ENCODE measurements around the gene DKKL1. TPM values are rescaled to one million over a fixed set of nuclear protein-coding genes. Genes with fewer than 3 reads are reported as not detected.

The DKKL1 gene
- total RNA-seq, 1 donor: 0.36 TPM

DNA sequence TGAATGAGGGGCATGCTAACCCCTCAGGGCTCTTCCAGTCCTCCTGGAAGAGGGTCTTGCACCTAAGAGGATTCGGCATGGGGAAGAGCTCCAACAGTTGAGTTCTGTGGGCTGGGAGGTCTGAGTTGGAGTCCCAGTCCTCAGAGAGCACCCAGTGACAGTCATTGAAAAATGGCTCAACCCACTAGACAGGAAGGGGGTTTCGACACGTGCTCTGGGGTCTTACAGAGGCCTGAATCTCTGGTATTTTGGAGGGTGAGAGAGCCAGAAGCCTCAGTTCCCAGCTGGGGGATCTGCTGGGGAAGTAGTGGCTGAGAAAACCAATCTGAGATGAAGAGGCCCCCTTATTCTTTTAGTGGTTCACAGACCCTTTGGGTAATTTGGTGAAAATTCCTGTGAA, 50.6 kb downstream of the DKKL1 start:
- peaks cover 12% of the 10 kb centered on the region for H3K4me1 ChIP-seq (ENCODE audit: insufficient read depth, low read length)
- DNase-seq (ENCODE audit: insufficient read length, low spot score, missing footprints): peak; percentile 41
- H3K36me3 ChIP-seq (ENCODE audit: insufficient read depth, low read length): no peaks in the 10 kb centered on the region
- H3K4me2 ChIP-seq (ENCODE audit: insufficient read depth, low read length): no peak overlapping the region
- H4K20me1 ChIP-seq (ENCODE audit: insufficient read depth, low read length): no peaks in the 10 kb centered on the region
- H3K79me2 ChIP-seq (ENCODE audit: insufficient read depth, low read length): no peaks in the 10 kb centered on the region
- H3K27ac ChIP-seq (ENCODE audit: low read depth, low read length): no peak overlapping the region
- peaks cover 19% of the 10 kb centered on the region for H3K27me3 ChIP-seq (ENCODE audit: insufficient read depth, low read length)
- TF ChIP-seq, protein P1, sequence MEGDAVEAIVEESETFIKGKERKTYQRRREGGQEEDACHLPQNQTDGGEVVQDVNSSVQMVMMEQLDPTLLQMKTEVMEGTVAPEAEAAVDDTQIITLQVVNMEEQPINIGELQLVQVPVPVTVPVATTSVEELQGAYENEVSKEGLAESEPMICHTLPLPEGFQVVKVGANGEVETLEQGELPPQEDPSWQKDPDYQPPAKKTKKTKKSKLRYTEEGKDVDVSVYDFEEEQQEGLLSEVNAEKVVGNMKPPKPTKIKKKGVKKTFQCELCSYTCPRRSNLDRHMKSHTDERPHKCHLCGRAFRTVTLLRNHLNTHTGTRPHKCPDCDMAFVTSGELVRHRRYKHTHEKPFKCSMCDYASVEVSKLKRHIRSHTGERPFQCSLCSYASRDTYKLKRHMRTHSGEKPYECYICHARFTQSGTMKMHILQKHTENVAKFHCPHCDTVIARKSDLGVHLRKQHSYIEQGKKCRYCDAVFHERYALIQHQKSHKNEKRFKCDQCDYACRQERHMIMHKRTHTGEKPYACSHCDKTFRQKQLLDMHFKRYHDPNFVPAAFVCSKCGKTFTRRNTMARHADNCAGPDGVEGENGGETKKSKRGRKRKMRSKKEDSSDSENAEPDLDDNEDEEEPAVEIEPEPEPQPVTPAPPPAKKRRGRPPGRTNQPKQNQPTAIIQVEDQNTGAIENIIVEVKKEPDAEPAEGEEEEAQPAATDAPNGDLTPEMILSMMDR (IDR thresholded peaks at IDR 0.05; ENCODE audit: extremely low read depth, low read depth, low read length): no peak
- H3K9me3 ChIP-seq (ENCODE audit: low read depth, low read length): no peaks in the 10 kb centered on the region
- no peak overlapping the region for H2AFZ ChIP-seq (ENCODE audit: low read length)
- H3K4me3 ChIP-seq (ENCODE audit: insufficient read depth, low read length): no peak overlapping the region

DNA sequence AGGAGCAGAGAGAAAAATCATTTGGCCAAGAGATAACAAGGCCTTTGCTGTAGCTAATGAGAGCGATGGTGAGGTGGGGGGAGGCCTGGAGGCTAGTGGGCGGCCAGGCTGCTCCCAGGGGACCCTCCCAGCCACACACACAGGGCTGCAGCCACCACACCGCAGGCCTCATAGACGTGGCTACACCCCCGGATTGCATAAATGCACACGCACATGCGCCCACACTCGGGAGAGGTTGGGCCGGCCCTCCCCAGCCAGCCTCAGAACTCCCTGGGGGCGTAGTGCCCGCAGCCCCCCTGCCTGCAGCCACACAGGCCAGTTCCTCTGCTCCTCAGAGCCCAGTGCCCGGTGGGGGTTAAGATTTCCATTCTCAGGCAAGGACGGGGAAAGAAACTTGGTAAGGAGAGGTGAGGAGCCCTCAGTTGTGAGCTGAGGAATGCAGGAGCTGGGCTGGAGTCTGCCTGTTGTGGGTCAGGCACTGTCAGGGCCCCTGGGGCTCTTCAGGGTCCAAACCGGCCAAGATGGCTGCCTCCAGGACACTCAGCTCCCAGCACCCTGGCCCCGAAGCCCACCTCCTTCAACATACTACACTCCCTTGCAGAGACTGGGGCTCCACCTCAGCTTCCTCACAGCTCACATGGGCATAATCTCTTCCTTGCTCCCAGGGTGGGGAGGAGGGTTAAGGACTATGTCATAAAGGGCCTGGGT, 51.6 kb downstream of the DKKL1 start:
- H3K9me3 ChIP-seq (ENCODE audit: low read depth, low read length): no peaks in the 10 kb centered on the region
- TF ChIP-seq, protein P1 (IDR thresholded peaks at IDR 0.05; ENCODE audit: extremely low read depth, low read depth, low read length): no peak
- H3K27ac ChIP-seq (ENCODE audit: low read depth, low read length): peak overlapping the region; percentile 27
- peaks cover 12% of the 10 kb centered on the region for H3K4me1 ChIP-seq (ENCODE audit: insufficient read depth, low read length)
- no peaks in the 10 kb centered on the region for H4K20me1 ChIP-seq (ENCODE audit: insufficient read depth, low read length)
- no peaks in the 10 kb centered on the region for H3K36me3 ChIP-seq (ENCODE audit: insufficient read depth, low read length)
- no peak overlapping the region for H3K4me3 ChIP-seq (ENCODE audit: insufficient read depth, low read length)
- peak; percentile 97 for DNase-seq (ENCODE audit: insufficient read length, low spot score, missing footprints)
- H2AFZ ChIP-seq (ENCODE audit: low read length): peak overlapping the region; percentile 66
- H3K79me2 ChIP-seq (ENCODE audit: insufficient read depth, low read length): no peaks in the 10 kb centered on the region
- H3K4me2 ChIP-seq (ENCODE audit: insufficient read depth, low read length): peak overlapping the region; percentile 27
- H3K27me3 ChIP-seq (ENCODE audit: insufficient read depth, low read length): peaks cover 29% of the 10 kb centered on the region

GRCh38 chr19:49415810-49416200, 52.1 kb downstream of the DKKL1 start:
- no peak overlapping the region for H2AFZ ChIP-seq (ENCODE audit: low read length)
- H3K9me3 ChIP-seq (ENCODE audit: low read depth, low read length): no peaks in the 10 kb centered on the region
- H3K27ac ChIP-seq (ENCODE audit: low read depth, low read length): no peak overlapping the region
- peaks cover 34% of the 10 kb centered on the region for H3K27me3 ChIP-seq (ENCODE audit: insufficient read depth, low read length)
- H4K20me1 ChIP-seq (ENCODE audit: insufficient read depth, low read length): no peaks in the 10 kb centered on the region
- TF ChIP-seq, protein P1 (IDR thresholded peaks at IDR 0.05; ENCODE audit: extremely low read depth, low read depth, low read length): no peak
- no peaks in the 10 kb centered on the region for H3K36me3 ChIP-seq (ENCODE audit: insufficient read depth, low read length)
- no peaks in the 10 kb centered on the region for H3K79me2 ChIP-seq (ENCODE audit: insufficient read depth, low read length)
- H3K4me3 ChIP-seq (ENCODE audit: insufficient read depth, low read length): no peak overlapping the region
- DNase-seq (ENCODE audit: insufficient read length, low spot score, missing footprints): peak; percentile 76
- peaks cover 12% of the 10 kb centered on the region for H3K4me1 ChIP-seq (ENCODE audit: insufficient read depth, low read length)
- H3K4me2 ChIP-seq (ENCODE audit: insufficient read depth, low read length): no peak overlapping the region

DNA sequence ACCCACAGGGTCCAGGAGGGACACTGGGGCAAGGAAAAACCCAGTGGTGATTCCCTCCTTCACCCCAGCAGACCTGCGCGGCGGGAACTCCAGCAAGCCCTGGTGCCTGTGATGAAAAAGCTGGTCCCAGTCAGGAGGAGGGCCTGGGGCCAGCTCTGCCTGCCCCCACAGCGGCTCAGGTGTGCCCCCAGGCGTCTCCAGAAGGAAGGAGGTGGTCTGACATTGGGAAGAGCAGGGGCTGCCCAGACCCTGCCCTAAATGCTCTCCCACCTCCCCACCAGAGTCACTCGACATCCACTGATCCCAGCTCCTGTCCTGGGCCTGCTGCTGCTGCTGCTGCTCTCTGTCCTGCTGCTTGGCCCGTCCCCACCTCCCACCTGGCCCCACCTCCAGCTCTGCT, 53.4 kb downstream of the DKKL1 start:
- TF ChIP-seq, protein P1 (IDR thresholded peaks at IDR 0.05; ENCODE audit: extremely low read depth, low read depth, low read length): no peak
- Histone ChIP-seq H3K4me3 (ENCODE audit: insufficient read depth, low read length) (no peak overlapping the region), H3K4me2 (ENCODE audit: insufficient read depth, low read length) (no peak overlapping the region), H3K9me3 (ENCODE audit: low read depth, low read length) (no peaks in the 10 kb centered on the region), H4K20me1 (ENCODE audit: insufficient read depth, low read length) (peaks cover 3% of the 10 kb centered on the region), H3K36me3 (ENCODE audit: insufficient read depth, low read length) (no peaks in the 10 kb centered on the region), H3K27me3 (ENCODE audit: insufficient read depth, low read length) (peaks cover 47% of the 10 kb centered on the region), H2AFZ (ENCODE audit: low read length) (no peak overlapping the region), H3K27ac (ENCODE audit: low read depth, low read length) (no peak overlapping the region), H3K79me2 (ENCODE audit: insufficient read depth, low read length) (no peaks in the 10 kb centered on the region), H3K4me1 (ENCODE audit: insufficient read depth, low read length) (peaks cover 12% of the 10 kb centered on the region)
- peak; percentile 34 for DNase-seq (ENCODE audit: insufficient read length, low spot score, missing footprints)
